DOHH2 (cell line): ENCODE results near the gene PRKCE.

Experiments
- H3F3A ChIP-seq: fragments of 200-600 bp; sonication (generic), shearing (Covaris generic); 2 replicates; pipeline ENCODE4 v1.6.0; 2016; ENCODE audit warnings: antibody characterized with exemption, mild to moderate bottlenecking; ENCODE audit not compliant: control insufficient read depth, insufficient read depth
- H3K27ac ChIP-seq: fragments of 200-600 bp; sonication (generic); 2 replicates; pipeline ENCODE4 v1.5.1; 2014; ENCODE audit warnings: low read depth, mild to moderate bottlenecking, low read length, moderate library complexity
- H3K27me3 ChIP-seq: fragments of 200-600 bp; sonication (generic); 2 replicates; pipeline ENCODE4 v1.6.1; 2014; ENCODE audit warnings: mild to moderate bottlenecking, low read length, mixed read lengths; ENCODE audit not compliant: control insufficient read depth
- H3K36me3 ChIP-seq: fragments of 200-600 bp; sonication (generic); 2 replicates; pipeline ENCODE4 v1.6.1; 2014; ENCODE audit warnings: mild to moderate bottlenecking, low read length, moderate library complexity, mixed read lengths; ENCODE audit not compliant: control insufficient read depth
- H3K4me1 ChIP-seq: fragments of 200-600 bp; sonication (generic); 2 replicates; pipeline ENCODE4 v1.6.1; 2014; ENCODE audit warnings: mild to moderate bottlenecking, low read length, mixed read lengths; ENCODE audit not compliant: control insufficient read depth
- H3K4me2 ChIP-seq: fragments of 200-600 bp; sonication (generic); 2 replicates; pipeline ENCODE4 v1.6.0; 2014; ENCODE audit warnings: mild to moderate bottlenecking, low read length, moderate library complexity
- H3K4me3 ChIP-seq: fragments of 200-600 bp; sonication (generic); 2 replicates; pipeline ENCODE4 v1.5.1; 2014; ENCODE audit warnings: mild to moderate bottlenecking, low read length, mixed read lengths
- H3K79me2 ChIP-seq: fragments of 200-600 bp; sonication (generic); 2 replicates; pipeline ENCODE4 v1.6.1; 2014; ENCODE audit warnings: mild to moderate bottlenecking, low read length, mixed read lengths; ENCODE audit not compliant: control insufficient read depth
- H3K9me2 ChIP-seq: fragments of 200-600 bp; sonication (generic); replicated peaks from 2 replicates; pipeline ENCODE4 v1.6.1; 2014; ENCODE audit warnings: mild to moderate bottlenecking, low read length, mixed read lengths; ENCODE audit not compliant: control insufficient read depth
- H3K9me3 ChIP-seq: fragments of 200-600 bp; sonication (generic); 2 replicates; pipeline ENCODE4 v1.6.1; 2014; ENCODE audit warnings: antibody characterized with exemption, low read length, mixed read lengths; ENCODE audit not compliant: control insufficient read depth, insufficient read depth
- H4K20me1 ChIP-seq: fragments of 200-600 bp; sonication (generic); 2 replicates; pipeline ENCODE4 v1.6.0; 2014; ENCODE audit warnings: low read depth, mild to moderate bottlenecking, antibody characterized with exemption, low read length, moderate library complexity; ENCODE audit not compliant: control insufficient read depth, insufficient read depth
- CTCF ChIP-seq: fragments of 200-600 bp; sonication (generic); IDR thresholded peaks from one replicate; pipeline ENCODE4 v1.5.1; 2014; ENCODE audit warnings: antibody characterized with exemption, mild to moderate bottlenecking, low read depth, low read length; ENCODE audit not compliant: poor library complexity, severe bottlenecking
- EZH2phosphoT487 ChIP-seq: fragments of 200-600 bp; sonication (generic); IDR thresholded peaks from 2 replicates; pipeline ENCODE4 v1.6.1; 2017; ENCODE audit warnings: borderline replicate concordance, mild to moderate bottlenecking, antibody characterized with exemption, low read length, moderate library complexity, mixed read lengths

PRKCE gene

GRCh38 chr2:45684756-45685155 is 33.3 kb downstream of the PRKCE start:
- no peaks in the 10 kb centered on the region; the same call in 1 of the 2 replicates for H3K4me1 ChIP-seq
- H3K4me2 ChIP-seq: no peak overlapping the region
- H3K9me2 ChIP-seq: no peaks in the 10 kb centered on the region
- H3F3A ChIP-seq: no peaks in the 10 kb centered on the region
- no peak overlapping the region for H3K27ac ChIP-seq
- no peaks in the 10 kb centered on the region for H3K27me3 ChIP-seq
- no peaks in the 10 kb centered on the region for H4K20me1 ChIP-seq
- no peak overlapping the region for H3K4me3 ChIP-seq
- no peaks in the 10 kb centered on the region for H3K36me3 ChIP-seq
- H3K79me2 ChIP-seq: no peaks in the 10 kb centered on the region
- no peak for TF ChIP-seq EZH2phosphoT487
- TF ChIP-seq CTCF: no peak
- no peaks in the 10 kb centered on the region for H3K9me3 ChIP-seq

GRCh38 chr2:45685260-45685659 is 33.8 kb downstream of the PRKCE start:
- Histone ChIP-seq H3K9me3 (no peaks in the 10 kb centered on the region), H3K27ac (no peak overlapping the region), H3K79me2 (no peaks in the 10 kb centered on the region), H3K4me3 (no peak overlapping the region), H3K36me3 (no peaks in the 10 kb centered on the region), H3K9me2 (no peaks in the 10 kb centered on the region), H3K4me1 (peaks cover 4% of the 10 kb centered on the region), H4K20me1 (no peaks in the 10 kb centered on the region), H3K27me3 (no peaks in the 10 kb centered on the region), H3F3A (no peaks in the 10 kb centered on the region), H3K4me2 (no peak overlapping the region)
- TF ChIP-seq EZH2phosphoT487 (no peak), CTCF (no peak)

- H3K79me2 ChIP-seq: no peaks in the 10 kb centered on the region
- H3K9me3 ChIP-seq: no peaks in the 10 kb centered on the region
- no peaks in the 10 kb centered on the region for H3K27me3 ChIP-seq
- no peaks in the 10 kb centered on the region for H3K9me2 ChIP-seq
- no peak overlapping the region for H3K27ac ChIP-seq
- peaks cover 22% of the 10 kb centered on the region for H3K4me1 ChIP-seq
- H4K20me1 ChIP-seq: no peaks in the 10 kb centered on the region
- H3K4me3 ChIP-seq: no peak overlapping the region
- H3F3A ChIP-seq: no peaks in the 10 kb centered on the region
- no peak for TF ChIP-seq EZH2phosphoT487
- TF ChIP-seq CTCF: no peak
- no peak overlapping the region for H3K4me2 ChIP-seq
- H3K36me3 ChIP-seq: no peaks in the 10 kb centered on the region
Observed at GRCh38 chr2:45687964-45688363, 36.5 kb downstream of the PRKCE start.
